Measurements from ENCODE around the gene COMMD6. TPM values are rescaled to one million over a fixed set of nuclear protein-coding genes. Genes with fewer than 3 reads are reported as not detected.

The COMMD6 gene
- polyA plus RNA-seq, 1 donor from 2014 or later, result 301 TPM

DNA sequence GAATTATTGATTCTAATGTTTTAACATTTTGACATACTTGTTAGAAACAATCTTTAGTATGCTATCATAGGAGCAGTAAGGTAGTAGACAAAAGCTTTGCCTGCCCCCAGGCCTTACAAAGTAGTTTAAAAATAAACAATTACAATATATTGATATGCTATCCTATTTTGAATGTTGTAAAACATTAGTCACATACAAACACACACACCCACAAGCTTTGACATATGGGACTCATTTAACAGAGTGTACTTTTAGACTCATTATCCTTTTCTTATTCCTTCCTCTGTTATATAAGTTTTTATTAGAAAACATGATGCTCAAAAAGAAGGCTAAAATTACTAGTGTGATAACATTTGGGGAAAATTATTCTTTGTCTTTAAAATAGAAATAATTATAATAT is 45.5 kb upstream of the COMMD6 start:
- no peaks in the 10 kb centered on the region for H4K20me1 ChIP-seq (ENCODE audit: insufficient read depth)
- TF ChIP-seq SMC3 (conservative IDR thresholded peaks at IDR 0.05; ENCODE audit: poor library complexity), result no peak
- TF ChIP-seq, protein P1, sequence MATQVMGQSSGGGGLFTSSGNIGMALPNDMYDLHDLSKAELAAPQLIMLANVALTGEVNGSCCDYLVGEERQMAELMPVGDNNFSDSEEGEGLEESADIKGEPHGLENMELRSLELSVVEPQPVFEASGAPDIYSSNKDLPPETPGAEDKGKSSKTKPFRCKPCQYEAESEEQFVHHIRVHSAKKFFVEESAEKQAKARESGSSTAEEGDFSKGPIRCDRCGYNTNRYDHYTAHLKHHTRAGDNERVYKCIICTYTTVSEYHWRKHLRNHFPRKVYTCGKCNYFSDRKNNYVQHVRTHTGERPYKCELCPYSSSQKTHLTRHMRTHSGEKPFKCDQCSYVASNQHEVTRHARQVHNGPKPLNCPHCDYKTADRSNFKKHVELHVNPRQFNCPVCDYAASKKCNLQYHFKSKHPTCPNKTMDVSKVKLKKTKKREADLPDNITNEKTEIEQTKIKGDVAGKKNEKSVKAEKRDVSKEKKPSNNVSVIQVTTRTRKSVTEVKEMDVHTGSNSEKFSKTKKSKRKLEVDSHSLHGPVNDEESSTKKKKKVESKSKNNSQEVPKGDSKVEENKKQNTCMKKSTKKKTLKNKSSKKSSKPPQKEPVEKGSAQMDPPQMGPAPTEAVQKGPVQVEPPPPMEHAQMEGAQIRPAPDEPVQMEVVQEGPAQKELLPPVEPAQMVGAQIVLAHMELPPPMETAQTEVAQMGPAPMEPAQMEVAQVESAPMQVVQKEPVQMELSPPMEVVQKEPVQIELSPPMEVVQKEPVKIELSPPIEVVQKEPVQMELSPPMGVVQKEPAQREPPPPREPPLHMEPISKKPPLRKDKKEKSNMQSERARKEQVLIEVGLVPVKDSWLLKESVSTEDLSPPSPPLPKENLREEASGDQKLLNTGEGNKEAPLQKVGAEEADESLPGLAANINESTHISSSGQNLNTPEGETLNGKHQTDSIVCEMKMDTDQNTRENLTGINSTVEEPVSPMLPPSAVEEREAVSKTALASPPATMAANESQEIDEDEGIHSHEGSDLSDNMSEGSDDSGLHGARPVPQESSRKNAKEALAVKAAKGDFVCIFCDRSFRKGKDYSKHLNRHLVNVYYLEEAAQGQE (IDR thresholded peaks at IDR 0.05; ENCODE audit: borderline replicate concordance), result no peak
- TF ChIP-seq EZH2 (IDR thresholded peaks at IDR 0.05; ENCODE audit: borderline replicate concordance, insufficient read depth, low read length, poor library complexity, severe bottlenecking), result no peak
- no peak for TF ChIP-seq POLR2AphosphoS5 (IDR thresholded peaks at IDR 0.05)
- no peak for TF ChIP-seq TAF1 (IDR thresholded peaks at IDR 0.05; ENCODE audit: low read depth)
- no peak for TF ChIP-seq MXI1 (conservative IDR thresholded peaks at IDR 0.05; ENCODE audit: poor library complexity, severe bottlenecking)
- no peak for TF ChIP-seq RAD21 (conservative IDR thresholded peaks at IDR 0.05)
- TF ChIP-seq, protein P2, sequence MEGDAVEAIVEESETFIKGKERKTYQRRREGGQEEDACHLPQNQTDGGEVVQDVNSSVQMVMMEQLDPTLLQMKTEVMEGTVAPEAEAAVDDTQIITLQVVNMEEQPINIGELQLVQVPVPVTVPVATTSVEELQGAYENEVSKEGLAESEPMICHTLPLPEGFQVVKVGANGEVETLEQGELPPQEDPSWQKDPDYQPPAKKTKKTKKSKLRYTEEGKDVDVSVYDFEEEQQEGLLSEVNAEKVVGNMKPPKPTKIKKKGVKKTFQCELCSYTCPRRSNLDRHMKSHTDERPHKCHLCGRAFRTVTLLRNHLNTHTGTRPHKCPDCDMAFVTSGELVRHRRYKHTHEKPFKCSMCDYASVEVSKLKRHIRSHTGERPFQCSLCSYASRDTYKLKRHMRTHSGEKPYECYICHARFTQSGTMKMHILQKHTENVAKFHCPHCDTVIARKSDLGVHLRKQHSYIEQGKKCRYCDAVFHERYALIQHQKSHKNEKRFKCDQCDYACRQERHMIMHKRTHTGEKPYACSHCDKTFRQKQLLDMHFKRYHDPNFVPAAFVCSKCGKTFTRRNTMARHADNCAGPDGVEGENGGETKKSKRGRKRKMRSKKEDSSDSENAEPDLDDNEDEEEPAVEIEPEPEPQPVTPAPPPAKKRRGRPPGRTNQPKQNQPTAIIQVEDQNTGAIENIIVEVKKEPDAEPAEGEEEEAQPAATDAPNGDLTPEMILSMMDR (IDR thresholded peaks at IDR 0.05; ENCODE audit: poor library complexity, severe bottlenecking), result no peak
- TF ChIP-seq EP300 (conservative IDR thresholded peaks at IDR 0.05; ENCODE audit: poor library complexity, severe bottlenecking), result no peak
- H3K9me3 ChIP-seq (ENCODE audit: low read length), result no peaks in the 10 kb centered on the region
- H3K27me3 ChIP-seq (ENCODE audit: insufficient read depth, low read depth, low read length), result no peaks in the 10 kb centered on the region
- H3K4me2 ChIP-seq (ENCODE audit: low read length), result no peak overlapping the region
- no peak overlapping the region for H3K27ac ChIP-seq (ENCODE audit: low read length)
- no peaks in the 10 kb centered on the region for H3K36me3 ChIP-seq (ENCODE audit: insufficient read depth, low read length)
- H3F3A ChIP-seq (ENCODE audit: insufficient read depth, low read length, poor library complexity, severe bottlenecking), result no peaks in the 10 kb centered on the region
- H3K4me3 ChIP-seq (ENCODE audit: low read length), result no peak overlapping the region
- H3K79me2 ChIP-seq (replicated peaks; ENCODE audit: insufficient read depth, low read length), result no peaks in the 10 kb centered on the region
- H2AFZ ChIP-seq (ENCODE audit: low read depth, low read length), result no peak overlapping the region
- no peak overlapping the region for H3K9ac ChIP-seq (ENCODE audit: low read length)
- no peaks in the 10 kb centered on the region for H3K9me2 ChIP-seq (ENCODE audit: insufficient read depth, low read length)

DNA sequence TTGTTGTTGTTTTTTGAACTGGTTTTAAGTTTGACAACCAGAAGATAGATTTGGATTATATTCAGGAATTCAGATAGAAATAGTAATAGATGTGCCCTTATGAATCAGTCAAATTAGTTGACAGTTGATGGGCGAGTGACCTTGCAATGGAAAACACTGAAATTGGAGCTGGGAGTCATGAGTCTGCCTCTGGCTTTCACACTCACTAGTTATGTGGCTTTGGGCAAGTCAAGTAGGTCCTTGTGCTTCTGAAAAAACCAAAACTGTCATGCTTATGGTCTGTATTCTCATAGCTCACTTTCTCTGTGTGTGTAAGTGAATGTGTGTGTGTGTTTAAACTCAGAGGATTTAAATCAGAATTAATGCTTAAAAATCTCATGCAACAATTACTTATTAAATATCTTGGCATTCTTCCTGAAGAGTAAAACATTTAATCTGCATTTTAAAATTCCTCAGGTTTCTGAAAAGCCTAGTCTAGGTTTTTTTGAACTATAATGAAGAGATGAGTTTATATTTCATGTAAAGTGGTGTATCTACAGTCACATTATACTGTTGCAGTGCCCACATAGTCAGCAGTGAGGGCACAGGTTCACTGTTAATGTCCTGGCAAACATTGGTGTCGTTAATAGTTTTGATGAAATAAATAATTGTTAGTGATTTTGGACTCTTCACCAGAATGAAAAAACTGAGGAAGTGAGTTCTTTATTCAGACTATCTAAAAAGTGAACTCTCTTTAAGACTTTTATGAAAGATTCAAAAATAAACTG is 44.4 kb upstream of the COMMD6 start:
- no peaks in the 10 kb centered on the region for H3K27me3 ChIP-seq (ENCODE audit: insufficient read depth, low read depth, low read length)
- no peak overlapping the region for H2AFZ ChIP-seq (ENCODE audit: low read depth, low read length)
- H3K4me2 ChIP-seq (ENCODE audit: low read length), result no peak overlapping the region
- H3K4me3 ChIP-seq (ENCODE audit: low read length), result no peak overlapping the region
- no peaks in the 10 kb centered on the region for H3K9me3 ChIP-seq (ENCODE audit: low read length)
- H3F3A ChIP-seq (ENCODE audit: insufficient read depth, low read length, poor library complexity, severe bottlenecking), result no peaks in the 10 kb centered on the region
- no peak overlapping the region for H3K27ac ChIP-seq (ENCODE audit: low read length)
- no peaks in the 10 kb centered on the region for H3K9me2 ChIP-seq (ENCODE audit: insufficient read depth, low read length)
- no peaks in the 10 kb centered on the region for H4K20me1 ChIP-seq (ENCODE audit: insufficient read depth)
- H3K9ac ChIP-seq (ENCODE audit: low read length), result no peak overlapping the region
- no peaks in the 10 kb centered on the region for H3K36me3 ChIP-seq (ENCODE audit: insufficient read depth, low read length)
- TF ChIP-seq POLR2AphosphoS5 (IDR thresholded peaks at IDR 0.05) (no peak), EP300 (conservative IDR thresholded peaks at IDR 0.05; ENCODE audit: poor library complexity, severe bottlenecking) (no peak), EZH2 (IDR thresholded peaks at IDR 0.05; ENCODE audit: borderline replicate concordance, insufficient read depth, low read length, poor library complexity, severe bottlenecking) (no peak), TAF1 (IDR thresholded peaks at IDR 0.05; ENCODE audit: low read depth) (no peak), RAD21 (conservative IDR thresholded peaks at IDR 0.05) (no peak), SMC3 (conservative IDR thresholded peaks at IDR 0.05; ENCODE audit: poor library complexity) (no peak), MXI1 (conservative IDR thresholded peaks at IDR 0.05; ENCODE audit: poor library complexity, severe bottlenecking) (no peak)
- TF ChIP-seq, protein P2 (IDR thresholded peaks at IDR 0.05; ENCODE audit: poor library complexity, severe bottlenecking), result no peak
- TF ChIP-seq, protein P1 (IDR thresholded peaks at IDR 0.05; ENCODE audit: borderline replicate concordance), result no peak
- no peaks in the 10 kb centered on the region for H3K79me2 ChIP-seq (replicated peaks; ENCODE audit: insufficient read depth, low read length)

Data from neural cell (in vitro differentiated cells).